Progenitor cell of endocrine pancreas (in vitro differentiated cells): ENCODE measurements around the gene NAA40. TPM values are rescaled to one million over a fixed set of nuclear protein-coding genes. Genes with fewer than 3 reads are reported as not detected.

ENCODE experiments used
- DNase-seq: peaks from one replicate; pipeline ENCODE4 v3.0.0; 2021; ENCODE audit warnings: low spot score; ENCODE audit not compliant: unreplicated experiment
- H3K27ac Mint-ChIP-seq: 2 replicates; pipeline ENCODE4 v1.8.0; 2021; ENCODE audit warnings: mild to moderate bottlenecking, moderate library complexity, mixed read lengths
- H3K27me3 Mint-ChIP-seq: 2 replicates; pipeline ENCODE4 v1.8.0; 2021; ENCODE audit warnings: mixed read lengths
- H3K36me3 Mint-ChIP-seq: 2 replicates; pipeline ENCODE4 v1.8.0; 2022; ENCODE audit warnings: mixed read lengths; ENCODE audit not compliant: insufficient read depth
- H3K4me1 Mint-ChIP-seq: 2 replicates; pipeline ENCODE4 v1.8.0; 2021; ENCODE audit warnings: low read depth, mixed read lengths
- H3K4me3 Mint-ChIP-seq: 2 replicates; pipeline ENCODE4 v1.8.0; 2021; ENCODE audit warnings: low read depth, mild to moderate bottlenecking, moderate library complexity, mixed read lengths
- H3K9me3 Mint-ChIP-seq: 2 replicates; pipeline ENCODE4 v1.8.0; 2021; ENCODE audit warnings: low read depth, mixed read lengths
- CTCF ChIP-seq: fragments of 200-600 bp; sonication (generic); IDR thresholded peaks from one replicate; pipeline ENCODE4 v1.5.0; 2021; ENCODE audit warnings: antibody characterized with exemption, mild to moderate bottlenecking; ENCODE audit not compliant: unreplicated experiment
- total RNA-seq: library from RNA; stranded (reverse); gene quantifications from 2 replicates; pipeline ENCODE4 v1.2.1, GENCODE V29; 2021

The NAA40 gene
- total RNA-seq, 1 donor from 2014 or later: 60.6 TPM

GRCh38 chr11:63978551-63979239 is 39.9 kb downstream of the NAA40 start:
- peaks cover 15% of the 10 kb centered on the region for H3K4me1 Mint-ChIP-seq
- no peak for DNase-seq
- TF ChIP-seq CTCF: no peak
- no peak overlapping the region for H3K27ac Mint-ChIP-seq
- H3K27me3 Mint-ChIP-seq: no peaks in the 10 kb centered on the region
- H3K4me3 Mint-ChIP-seq: no peak overlapping the region
- H3K9me3 Mint-ChIP-seq: no peaks in the 10 kb centered on the region
- peaks cover 1% of the 10 kb centered on the region for H3K36me3 Mint-ChIP-seq

- TF ChIP-seq CTCF: no peak
- Mint-ChIP-seq H3K9me3 (no peaks in the 10 kb centered on the region), H3K36me3 (peaks cover 1% of the 10 kb centered on the region), H3K4me3 (no peak overlapping the region), H3K27ac (no peak overlapping the region), H3K4me1 (peaks cover 12% of the 10 kb centered on the region), H3K27me3 (no peaks in the 10 kb centered on the region)
- no peak for DNase-seq
Measured at GRCh38 chr11:63979426-63979825, 40.6 kb downstream of the NAA40 start.

GRCh38 chr11:63985812-63986155 is 47.0 kb downstream of the NAA40 start:
- H3K4me1 Mint-ChIP-seq: peaks cover 18% of the 10 kb centered on the region
- H3K4me3 Mint-ChIP-seq: peak overlapping the region; percentile 98
- H3K27me3 Mint-ChIP-seq: no peaks in the 10 kb centered on the region
- no peaks in the 10 kb centered on the region for H3K9me3 Mint-ChIP-seq
- peaks cover 10% of the 10 kb centered on the region for H3K36me3 Mint-ChIP-seq
- DNase-seq: no peak
- H3K27ac Mint-ChIP-seq: peak overlapping the region; percentile 97
- TF ChIP-seq CTCF: no peak

- no peak for TF ChIP-seq CTCF
- peaks cover 13% of the 10 kb centered on the region for H3K36me3 Mint-ChIP-seq
- H3K27ac Mint-ChIP-seq: peak within 1 kb of the TSS; percentile 97
Measured at GRCh38 chr11:63986156-63986931, 47.5 kb downstream of the NAA40 start, which contains the start of gene OTUB1. OTUB1 (plus strand) TSS chr11:63986438; CDS start chr11:63986457, 19 bp downstream.

GRCh38 chr11:63986932-63987513 is 48.2 kb downstream of the NAA40 start:
- Mint-ChIP-seq H3K36me3 (peaks cover 18% of the 10 kb centered on the region), H3K27ac (peak overlapping the region; percentile 90), H3K4me1 (peaks cover 18% of the 10 kb centered on the region), H3K27me3 (no peaks in the 10 kb centered on the region), H3K4me3 (peak overlapping the region; percentile 78), H3K9me3 (no peaks in the 10 kb centered on the region)
- no peak for DNase-seq
- TF ChIP-seq CTCF: no peak

More at GRCh38 chr11:63986156-63986931, 47.5 kb downstream of the NAA40 start, which contains the start of gene OTUB1:
- Mint-ChIP-seq H3K9me3 (no peaks in the 10 kb centered on the region), H3K4me3 (peak within 1 kb of the TSS; percentile 98), H3K27me3 (no peaks in the 10 kb centered on the region), H3K4me1 (peaks cover 18% of the 10 kb centered on the region)
- peak; percentile 89 for DNase-seq
